ELF-1 (cell line): ENCODE measurements around the gene TMEM14A.
A peak's percentile ranks its signal among the peaks of the same experiment; 100 is the strongest.
"Not testable (repeated sequence)": the region's sequence is repeated elsewhere in the genome, so short reads cannot be mapped to it uniquely, and the experiment has no call there.

Experiments
- DNase-seq: peaks from one replicate; pipeline ENCODE4 v3.0.0-alpha.2; 2016; ENCODE audit warnings: low read depth, low spot score

TMEM14A gene

DNA sequence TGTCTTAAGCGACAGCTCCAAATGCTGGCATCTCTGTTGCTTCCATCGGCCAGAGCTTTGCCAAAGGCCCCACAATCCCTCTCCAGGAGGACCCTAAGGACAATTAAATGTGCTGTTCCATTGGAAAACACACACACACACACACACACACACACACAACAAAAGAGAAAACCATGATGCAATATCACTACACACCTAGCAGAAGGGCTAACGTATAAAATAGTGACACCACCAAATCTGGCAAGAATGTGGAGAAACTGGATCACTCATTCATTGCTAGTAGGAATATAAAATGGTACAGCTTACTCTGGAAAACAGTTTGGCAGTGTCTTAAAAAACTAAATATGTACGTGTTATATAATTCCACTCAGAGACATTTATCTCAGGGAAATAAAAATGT lies 13.0 kb upstream of the TMEM14A start:
- no peak for DNase-seq

DNA sequence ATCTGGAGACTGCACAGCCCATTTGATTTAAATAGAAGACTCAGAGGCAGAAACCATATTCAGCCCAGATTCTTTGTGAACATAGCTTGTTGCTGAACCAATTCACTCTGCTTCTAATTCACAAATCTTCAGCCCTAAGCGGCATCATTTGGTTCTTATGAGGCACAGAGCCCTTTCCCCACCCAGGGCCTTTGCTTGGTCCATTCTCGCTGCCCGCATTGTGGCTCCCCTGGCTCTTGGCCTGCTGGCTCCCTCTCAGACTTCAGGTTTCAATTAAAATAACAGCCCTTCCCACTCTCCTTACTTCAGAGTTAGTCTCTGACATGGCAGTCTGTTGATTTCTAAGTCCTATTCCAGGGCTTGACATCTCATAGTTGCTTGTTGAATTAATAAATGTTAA lies 9.4 kb upstream of the TMEM14A start:
- DNase-seq, result no peak

GRCh38 chr6:52662031-52662430 lies 8.9 kb upstream of the TMEM14A start:
- no peak for DNase-seq

- DNase-seq, result peak; percentile 47
Observed at GRCh38 chr6:52663120-52663935, 7.6 kb upstream of the TMEM14A start.

DNA sequence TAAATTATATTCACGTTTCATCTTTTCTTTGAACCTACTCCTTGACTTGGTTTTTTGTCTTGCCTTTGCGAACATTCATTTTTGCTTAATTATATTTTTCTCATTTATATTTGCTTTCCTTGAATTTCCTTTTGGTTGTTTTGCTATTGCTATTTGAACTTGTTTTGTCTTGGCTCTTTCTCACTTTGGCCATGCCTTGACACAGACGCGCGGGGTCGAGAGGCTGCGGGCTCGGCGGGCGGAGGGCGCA lies 7.1 kb upstream of the TMEM14A start:
- DNase-seq, result no peak

GRCh38 chr6:52664186-52664990 lies 6.5 kb upstream of the TMEM14A start:
- peak; percentile 98 for DNase-seq

DNA sequence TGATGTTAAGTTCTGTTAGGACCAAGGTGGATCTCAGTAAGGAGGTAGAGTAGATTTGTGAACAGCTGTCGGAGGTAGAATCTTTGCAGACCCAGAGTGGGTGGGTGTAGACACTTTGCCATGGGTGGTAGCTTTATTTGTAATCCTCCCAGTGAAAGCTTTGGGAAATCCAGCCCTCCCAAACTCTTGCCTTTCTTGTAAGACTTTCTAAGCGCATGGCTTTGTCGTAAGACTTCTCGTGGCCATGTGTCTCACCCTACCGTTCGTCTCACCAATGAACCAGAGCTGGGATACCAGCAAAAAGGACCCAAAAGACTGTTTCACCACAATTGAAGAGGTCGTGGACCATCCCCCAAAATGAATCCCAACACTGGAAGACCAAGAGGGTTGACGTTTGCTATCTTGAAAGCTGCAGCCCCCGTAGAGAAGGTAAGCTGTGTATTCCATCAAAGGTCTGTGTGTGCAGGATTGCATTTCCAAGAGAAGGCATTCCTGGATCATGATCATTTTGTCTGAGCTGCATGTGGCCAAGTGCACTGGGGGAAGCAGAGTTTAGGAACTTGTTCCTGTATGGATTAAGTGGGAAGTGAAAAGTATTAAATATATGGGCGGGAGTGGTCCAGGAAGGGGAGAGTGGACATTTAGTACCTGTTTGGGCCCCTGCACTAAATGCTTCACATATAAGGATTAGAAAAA lies 5.8 kb upstream of the TMEM14A start:
- DNase-seq, result peak; percentile 18

GRCh38 chr6:52666071-52666470 lies 4.8 kb upstream of the TMEM14A start:
- no peak for DNase-seq

DNA sequence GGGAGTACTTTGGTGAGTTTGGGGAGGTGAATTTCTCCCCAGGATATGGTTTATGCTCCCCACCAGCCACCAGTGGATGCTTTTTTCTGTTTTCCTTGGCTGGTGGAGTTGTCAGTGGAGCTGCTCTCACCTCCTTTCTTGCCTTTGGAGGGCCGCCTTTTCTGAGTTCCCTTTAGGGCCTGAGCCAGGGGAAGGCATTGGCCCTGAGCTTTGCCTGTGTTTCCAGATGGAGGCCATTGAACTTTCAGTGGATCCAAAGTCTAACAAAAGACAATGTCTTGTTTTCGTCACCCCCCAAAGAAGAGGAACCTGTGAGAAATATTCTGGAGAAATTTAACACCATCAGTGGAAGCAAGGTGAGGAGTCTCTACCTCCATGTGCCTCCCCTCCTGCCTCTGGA lies 4.4 kb upstream of the TMEM14A start:
- DNase-seq, result no peak

DNA sequence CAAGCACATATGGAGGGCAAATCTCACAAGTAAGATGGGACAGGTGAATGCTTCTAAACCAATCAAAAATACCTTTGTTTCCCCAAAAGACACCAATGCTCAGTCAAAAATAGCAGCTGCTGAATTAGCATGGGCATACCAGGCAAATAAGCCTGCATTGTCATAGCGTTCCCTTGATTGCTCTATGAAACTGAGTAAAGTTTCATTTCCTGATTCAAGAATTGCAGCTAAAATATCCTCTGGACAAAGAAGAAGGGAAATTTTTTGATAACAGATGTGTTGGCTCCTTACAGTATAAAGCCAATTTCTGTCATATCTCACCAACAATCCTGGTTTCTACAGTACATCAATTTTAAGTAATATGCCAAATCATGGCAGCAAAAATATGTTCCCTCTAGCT lies 3.3 kb upstream of the TMEM14A start:
- no peak for DNase-seq

DNA sequence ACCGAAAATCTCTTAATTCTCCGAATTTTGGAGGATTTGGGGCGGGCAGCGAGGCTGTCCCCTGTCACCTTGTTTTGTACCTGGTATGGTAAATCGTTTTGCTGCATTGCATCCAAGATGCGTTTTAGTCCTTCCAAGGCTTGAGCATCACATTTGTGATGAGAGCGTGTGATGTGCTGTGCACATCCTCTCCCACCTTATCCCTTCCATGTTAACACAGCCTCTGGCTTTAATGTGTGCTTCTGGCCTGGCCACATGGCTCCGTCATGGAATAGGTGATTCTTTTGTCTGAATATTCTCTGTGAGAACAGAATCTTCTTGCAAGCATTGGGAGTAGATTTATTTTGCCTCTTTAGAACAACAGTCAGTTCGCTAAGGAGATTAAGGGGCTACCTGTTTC lies 763 bp downstream of the TMEM14A start:
- no peak for DNase-seq

- DNase-seq, result no peak
Observed at GRCh38 chr6:52672412-52673025, 1.6 kb downstream of the TMEM14A start.

GRCh38 chr6:52674666-52675065 lies 3.8 kb downstream of the TMEM14A start:
- DNase-seq, result no peak

GRCh38 chr6:52675372-52675771 lies 4.5 kb downstream of the TMEM14A start:
- no peak for DNase-seq

- not testable (repeated sequence) for DNase-seq
Observed at GRCh38 chr6:52676631-52677030, 5.7 kb downstream of the TMEM14A start.

GRCh38 chr6:52681416-52681815 lies 10.5 kb downstream of the TMEM14A start:
- DNase-seq, result no peak

GRCh38 chr6:52686878-52687699 lies 16.2 kb downstream of the TMEM14A start:
- DNase-seq, result no peak

GRCh38 chr6:52689857-52690256 lies 18.9 kb downstream of the TMEM14A start:
- no peak for DNase-seq

DNA sequence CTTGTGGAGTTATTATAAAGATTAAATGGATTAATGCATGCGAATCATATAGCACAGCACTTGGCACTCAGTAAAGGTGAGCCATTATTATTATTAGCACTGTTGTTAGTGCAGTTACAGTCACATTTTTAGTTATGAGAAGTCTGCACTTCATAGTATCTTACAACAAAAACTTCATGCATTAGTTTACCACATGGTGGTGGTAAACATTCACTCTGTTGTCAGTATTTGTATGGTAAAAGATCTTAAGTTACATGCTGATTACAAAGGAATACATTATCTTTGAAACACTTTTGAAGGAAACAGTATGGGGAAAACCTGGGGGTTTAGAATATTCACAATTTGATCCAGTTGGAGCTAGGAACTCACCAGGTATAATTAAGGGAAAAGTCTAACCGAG lies 20.8 kb downstream of the TMEM14A start:
- no peak for DNase-seq

DNA sequence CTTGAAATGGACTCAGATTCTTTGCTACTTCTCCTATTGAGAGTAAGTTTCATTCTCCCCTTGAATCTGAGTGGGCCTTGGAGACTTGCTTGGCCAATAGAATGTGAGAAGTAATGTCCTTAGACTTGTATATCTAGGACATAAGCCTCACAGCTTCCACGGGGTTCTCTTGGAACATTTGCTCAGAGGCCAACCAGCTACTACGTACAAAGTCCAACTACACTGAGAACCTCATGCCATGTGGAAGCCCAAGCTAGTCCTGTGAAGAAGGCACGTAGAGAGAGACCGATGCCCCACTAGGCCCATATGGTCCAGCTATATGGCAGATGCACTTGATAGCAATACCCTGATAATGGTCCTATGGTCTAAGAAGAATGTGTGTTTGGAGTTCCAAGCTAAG lies 22.9 kb downstream of the TMEM14A start:
- DNase-seq, result no peak

DNA sequence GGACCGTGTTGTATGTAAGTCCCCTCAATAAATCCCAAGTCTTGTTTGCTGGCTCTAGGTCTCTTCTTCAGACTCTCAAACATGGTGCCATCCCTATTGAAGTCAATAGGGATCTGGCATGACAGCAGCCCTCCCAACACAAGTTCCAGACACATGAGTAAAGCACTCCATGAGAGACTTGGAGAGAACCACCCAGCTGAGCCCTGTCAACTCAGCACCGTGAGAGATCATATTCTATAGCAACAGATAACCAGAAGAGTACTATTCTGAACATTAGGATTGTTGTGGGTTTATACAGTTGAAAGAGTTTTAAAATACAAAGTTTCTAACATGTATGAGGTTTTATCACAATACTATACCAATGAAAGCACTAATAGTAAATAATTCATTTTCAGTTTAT lies 23.5 kb downstream of the TMEM14A start:
- no peak for DNase-seq
